GM21423 (cell line): ENCODE data around the gene TRAPPC10.

Source experiments
- ATAC-seq: cut with Tn5 transposase; IDR thresholded peaks from one replicate; pipeline ENCODE4 v1.9.1; 2021; ENCODE audit warnings: mild to moderate bottlenecking, moderate library complexity; ENCODE audit not compliant: unreplicated experiment

TRAPPC10 gene

DNA sequence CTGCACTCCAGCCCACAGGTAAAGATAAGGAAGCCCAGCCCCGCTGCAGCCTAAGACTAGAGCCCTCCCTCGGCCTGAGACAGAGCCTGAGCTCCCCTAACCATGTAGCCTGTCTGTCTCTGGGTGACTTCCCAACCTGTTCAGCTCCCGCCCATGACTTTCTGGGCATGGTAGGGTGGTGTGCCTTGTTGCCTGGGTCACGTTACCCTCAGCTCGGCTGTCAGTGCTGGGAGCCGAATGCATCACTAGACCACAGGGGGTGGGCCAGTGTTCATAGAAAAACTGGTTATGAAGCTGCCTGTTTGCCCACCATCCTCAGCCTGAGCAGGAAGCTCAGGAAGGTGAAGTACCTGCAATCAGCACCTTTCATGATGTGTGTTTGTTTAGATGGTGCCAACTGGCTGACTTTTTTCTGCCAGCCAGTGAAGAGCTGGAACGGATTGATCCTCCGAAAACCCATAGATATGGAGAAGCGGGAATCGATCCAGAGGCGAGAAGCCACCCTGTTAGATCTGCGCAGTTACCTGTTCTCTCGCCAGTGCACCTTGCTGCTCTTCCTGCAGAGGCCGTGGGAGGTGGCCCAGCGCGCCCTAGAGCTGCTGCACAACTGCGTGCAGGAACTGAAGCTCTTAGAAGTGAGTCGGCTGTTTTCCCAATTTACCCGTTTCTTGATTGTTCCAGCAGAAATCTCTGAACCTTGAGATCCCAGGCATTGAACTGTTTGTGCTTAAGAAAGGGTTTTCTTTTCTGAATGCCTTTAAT, 51.2 kb downstream of the TRAPPC10 start:
- no peak for ATAC-seq

DNA sequence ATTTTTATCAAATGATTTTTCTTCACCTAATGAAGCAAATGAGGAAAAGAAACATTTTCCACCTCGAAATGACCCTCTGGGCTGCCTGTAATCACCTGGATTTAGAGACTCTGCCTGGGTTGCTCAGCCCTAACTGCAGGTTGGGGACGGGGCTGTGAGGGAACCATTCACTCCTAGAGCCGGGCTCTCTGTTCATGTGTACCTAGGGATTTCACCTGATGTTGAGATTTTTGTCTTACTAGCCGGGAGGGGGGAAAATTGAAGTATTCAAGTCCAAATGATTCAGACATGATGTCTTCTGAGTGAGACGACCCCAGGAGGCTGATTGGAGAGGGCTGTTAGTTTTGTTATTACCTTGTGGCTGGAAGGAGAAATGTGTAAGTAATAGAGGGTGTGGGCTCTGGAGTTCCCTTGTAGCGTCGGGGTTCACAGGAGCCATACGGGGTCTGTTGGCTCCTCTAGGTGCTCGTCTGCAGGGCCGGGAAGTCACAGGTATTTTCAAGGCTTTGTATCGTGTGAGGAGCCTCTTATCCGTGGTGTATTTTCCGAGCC, 52.8 kb downstream of the TRAPPC10 start:
- no peak for ATAC-seq

DNA sequence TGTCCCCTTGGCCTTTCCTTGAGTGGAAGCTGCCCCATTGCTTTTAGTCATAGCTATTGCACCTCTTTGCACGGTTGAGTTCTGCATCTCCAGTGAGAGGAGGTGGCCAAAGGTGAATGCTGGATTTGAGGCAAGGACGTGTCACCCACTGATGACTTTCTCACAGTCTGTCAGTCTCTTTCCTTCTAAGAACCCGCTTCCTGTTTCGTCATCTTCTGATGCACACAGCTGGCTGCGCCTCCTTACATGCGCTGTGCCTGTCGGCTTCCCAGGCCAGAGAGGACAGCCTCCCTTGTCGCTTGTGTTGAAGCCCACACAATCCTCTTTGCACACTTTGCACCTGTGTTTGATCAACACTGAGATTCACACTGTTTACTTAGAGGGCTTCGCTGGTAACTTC, 53.3 kb downstream of the TRAPPC10 start:
- no peak for ATAC-seq

DNA sequence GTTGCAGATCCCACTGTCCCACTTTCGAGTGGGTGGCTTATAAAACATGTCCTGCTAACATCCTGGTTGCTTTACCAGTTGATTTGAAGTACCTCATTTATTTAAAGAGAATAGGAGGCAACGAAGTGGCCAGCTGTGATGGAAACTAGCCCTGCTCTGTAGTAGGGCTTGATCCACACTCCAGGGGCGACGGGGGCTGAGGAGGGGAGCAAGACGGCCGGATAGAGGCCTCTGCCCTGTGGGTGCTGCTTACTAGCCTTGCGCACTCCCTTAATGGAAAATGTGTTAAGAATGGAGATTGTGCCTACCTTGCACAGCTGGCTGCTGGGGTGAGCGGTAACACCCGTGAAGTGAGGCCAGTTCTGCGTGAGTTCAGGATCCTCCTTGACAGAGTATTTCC, 54.0 kb downstream of the TRAPPC10 start:
- ATAC-seq: no peak

DNA sequence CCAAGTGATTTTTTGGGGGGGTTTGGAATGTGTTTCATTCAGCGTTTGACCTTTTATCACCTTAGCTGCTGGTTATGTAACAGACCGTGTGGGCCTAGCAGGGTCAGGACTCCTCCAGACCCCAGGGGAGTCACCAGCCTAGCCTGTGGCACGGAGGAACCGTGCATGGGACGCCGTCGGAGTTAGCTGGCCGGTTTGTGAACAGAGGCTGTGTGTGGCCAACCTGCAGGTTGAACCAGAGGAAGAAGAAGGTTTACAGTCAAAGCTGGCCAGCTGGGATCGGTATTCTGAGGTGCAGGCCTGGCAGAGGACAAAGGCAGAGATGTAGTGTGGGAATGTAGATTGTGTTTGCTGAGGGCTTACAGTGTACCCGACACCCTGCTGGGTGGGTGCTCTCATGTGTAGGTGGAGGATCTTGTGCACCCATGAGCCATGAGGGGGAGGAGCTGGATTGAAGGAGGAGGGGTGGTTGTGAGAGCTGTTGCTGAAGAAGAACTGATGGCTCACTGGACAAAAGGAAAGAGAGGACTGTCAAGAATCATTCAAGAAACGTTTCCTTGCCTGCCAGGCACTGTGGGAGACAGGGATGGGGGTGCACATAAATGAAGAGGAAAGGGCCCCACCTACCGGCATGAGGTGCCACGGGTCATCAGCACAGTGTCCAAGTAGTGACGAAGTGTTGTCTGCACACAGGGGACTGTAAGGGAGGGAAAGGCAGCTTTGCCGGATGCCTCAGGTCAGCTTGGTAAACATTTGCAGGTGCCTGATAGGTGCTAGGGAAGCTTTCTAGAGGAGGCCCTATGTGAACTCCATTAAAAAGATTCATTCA, 55.1 kb downstream of the TRAPPC10 start:
- ATAC-seq: no peak

DNA sequence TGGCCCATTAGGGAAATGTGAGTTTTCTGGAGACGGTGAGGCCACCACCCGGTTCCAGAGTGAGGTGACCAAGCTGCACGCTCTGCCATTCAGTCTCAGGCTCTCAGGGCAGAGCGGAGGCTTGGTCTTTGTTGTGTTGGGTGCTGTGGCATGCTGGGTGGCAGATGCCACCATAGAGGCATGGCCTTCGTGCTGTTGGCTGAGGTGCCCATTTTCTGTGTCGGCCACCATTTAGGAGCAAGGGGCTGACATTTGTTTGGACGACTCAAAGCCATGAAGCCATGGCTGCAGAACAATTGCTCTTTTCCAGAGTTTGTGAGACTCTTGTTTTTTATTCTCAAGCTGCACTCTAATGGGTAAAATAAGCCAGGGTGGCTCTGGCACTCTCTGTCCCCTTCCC, 58.3 kb downstream of the TRAPPC10 start:
- no peak for ATAC-seq

DNA sequence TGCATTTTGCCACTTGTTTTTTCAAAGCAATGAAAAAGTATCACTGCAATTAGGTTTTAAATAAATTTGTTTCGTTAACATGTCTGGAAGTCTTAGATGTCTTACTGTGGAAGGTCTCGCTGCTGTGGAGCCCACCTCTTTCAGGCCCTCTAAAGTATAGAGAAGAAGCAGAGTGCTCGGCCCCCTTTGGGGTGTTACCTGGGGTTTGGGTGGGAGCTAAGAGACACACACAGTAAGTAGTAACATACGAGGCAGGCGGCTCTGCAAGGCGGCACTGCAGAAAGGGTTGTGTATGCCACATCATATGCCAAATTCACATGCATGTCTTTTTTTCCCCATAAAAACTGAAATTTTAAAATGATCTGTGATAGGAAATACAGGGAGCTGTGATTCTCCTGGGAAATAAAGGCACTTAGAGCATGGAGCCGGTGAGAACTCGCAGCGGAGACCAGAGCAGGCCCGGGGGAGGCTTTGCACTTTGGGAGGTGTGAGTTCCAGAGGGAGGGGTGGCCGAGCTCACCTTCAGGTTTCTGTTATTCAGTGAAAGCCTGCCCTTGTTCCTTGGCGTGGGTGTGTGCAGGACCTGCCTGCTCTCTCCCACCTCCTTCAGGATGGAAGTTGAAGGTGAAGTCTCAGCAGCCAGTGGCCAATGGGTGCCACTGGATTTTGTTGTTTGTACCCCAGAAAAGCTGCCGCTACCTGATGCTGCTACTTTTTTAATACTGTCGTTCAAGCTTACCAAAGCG, 59.4 kb downstream of the TRAPPC10 start:
- no peak for ATAC-seq

DNA sequence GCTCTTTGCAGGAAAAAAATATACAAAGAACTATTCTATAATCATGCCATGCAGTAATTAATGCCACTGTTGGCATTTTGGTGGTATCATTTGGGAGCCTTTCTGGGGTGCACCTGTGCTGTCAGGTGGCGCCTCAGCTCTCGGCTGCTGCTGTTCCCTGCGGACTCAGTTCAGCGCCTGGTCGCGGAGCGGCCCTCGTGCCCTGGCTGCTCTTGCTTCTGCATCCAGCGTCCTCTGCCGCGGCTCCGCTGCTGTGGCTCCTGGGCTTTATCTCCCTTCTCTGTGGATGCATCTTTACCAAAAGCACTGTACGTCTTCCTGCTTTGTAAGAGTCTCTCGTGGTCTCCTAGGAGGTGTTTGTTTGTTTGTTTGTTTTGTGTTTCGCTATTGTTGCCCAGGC, 60.0 kb downstream of the TRAPPC10 start:
- ATAC-seq: no peak

DNA sequence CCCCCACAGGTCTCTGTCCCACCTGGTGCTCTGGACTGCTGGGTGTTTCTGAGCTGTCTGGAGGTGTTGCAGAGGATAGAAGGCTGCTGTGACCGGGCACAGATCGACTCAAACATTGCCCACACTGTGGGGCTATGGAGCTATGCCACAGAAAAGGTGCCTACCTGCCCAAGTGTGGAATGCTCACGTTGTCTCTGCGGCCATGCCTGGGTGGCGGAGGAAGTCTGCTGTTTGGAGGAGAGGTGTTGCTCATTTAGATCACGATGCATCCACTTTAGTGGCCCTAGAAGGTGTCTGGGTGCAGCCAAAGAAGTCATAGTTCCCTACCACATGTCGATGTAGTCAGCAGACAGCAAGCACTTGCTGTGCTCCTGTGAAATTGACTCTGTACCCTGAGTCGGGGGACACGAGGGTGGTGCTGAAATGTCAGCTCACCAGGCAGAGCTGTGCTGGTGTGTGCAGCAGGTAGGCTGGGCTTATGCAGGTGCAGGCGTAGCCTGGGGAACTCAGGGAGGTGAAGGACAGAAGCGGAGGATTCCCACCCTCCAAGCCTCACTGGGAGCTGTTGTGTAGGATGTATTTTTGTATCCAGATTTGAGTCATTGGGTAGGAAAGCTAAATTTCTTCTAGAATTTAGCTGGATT, 62.3 kb downstream of the TRAPPC10 start:
- no peak for ATAC-seq

DNA sequence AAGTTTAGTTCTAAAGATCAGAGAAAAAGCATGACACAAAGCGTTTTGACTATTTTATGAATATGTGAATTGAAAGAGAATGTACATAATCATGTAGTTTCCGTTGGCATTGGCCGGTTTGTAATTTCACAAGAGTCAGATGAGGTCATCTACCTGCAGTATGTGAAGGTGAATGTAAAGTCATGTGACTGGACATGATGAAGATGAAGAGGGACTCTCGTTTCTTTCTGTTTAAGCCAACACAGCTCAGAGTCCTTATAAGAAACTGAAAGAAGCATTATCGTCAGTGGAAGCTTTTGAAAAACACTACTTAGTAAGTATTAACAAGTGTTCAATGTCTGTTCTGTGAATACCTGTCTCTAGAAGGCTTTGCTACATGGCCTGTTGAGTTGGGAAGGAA, 64.2 kb downstream of the TRAPPC10 start:
- ATAC-seq: no peak

DNA sequence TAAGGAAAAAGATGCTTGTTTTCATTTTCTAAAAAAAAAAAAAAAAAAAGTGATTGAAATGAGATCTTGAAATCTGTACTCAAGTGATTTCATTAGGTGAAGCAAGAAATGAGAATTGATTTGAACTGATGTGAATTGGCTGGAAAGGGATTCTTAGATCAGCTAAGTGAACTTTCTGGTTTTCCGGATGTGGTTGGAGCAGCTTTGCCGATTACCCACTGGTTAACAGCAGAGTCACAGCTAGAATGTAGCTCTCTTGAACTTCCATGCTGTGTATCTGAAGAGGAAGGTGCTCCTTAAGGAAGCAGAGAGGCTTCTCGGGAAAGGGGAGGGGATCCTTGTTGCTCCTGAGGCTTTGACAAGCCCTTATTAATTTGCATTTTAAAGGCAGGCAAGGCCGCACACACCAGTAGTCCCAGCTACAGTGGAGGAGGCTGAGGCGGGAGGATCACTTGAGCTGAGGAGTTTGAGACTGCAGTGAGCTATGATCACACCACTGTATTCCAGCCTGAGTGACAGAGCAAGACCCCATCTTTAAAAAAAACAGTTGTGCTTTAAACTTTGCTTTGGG, 66.4 kb downstream of the TRAPPC10 start:
- no peak for ATAC-seq

DNA sequence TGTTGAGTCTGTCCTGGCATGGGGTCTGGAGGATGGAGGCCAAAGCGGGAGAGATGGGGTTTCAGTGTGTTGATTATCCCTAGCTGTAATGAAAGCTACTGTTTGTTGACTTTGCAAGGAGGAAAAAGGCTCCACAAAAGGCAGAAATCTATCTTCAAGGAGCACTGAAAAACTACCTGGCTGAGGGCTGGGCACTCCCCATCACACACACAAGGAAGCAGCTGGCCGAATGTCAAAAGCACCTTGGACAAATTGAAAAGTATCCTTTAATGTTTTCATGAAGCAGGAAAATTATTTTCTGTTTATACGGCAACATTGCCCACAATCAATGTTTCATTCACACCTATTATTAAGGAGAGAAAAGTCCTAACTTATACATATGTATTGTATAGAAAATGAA, 67.3 kb downstream of the TRAPPC10 start:
- no peak for ATAC-seq

DNA sequence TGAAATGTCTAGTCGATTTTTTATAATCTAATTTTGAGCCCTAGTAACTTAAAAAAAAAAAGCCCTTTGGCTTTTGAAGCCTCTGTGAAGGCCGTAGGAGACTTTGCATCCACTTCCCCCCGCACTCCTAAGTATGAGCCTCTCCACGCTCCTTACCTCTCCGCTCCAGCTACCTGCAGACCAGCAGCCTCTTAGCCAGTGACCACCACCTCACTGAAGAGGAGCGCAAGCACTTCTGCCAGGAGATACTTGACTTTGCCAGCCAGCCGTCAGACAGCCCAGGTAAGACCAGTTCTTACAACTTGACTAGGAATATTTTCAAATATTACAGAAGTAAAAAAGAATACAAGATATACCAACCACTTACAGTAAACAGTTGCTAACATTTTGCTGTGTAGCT, 67.7 kb downstream of the TRAPPC10 start:
- no peak for ATAC-seq

DNA sequence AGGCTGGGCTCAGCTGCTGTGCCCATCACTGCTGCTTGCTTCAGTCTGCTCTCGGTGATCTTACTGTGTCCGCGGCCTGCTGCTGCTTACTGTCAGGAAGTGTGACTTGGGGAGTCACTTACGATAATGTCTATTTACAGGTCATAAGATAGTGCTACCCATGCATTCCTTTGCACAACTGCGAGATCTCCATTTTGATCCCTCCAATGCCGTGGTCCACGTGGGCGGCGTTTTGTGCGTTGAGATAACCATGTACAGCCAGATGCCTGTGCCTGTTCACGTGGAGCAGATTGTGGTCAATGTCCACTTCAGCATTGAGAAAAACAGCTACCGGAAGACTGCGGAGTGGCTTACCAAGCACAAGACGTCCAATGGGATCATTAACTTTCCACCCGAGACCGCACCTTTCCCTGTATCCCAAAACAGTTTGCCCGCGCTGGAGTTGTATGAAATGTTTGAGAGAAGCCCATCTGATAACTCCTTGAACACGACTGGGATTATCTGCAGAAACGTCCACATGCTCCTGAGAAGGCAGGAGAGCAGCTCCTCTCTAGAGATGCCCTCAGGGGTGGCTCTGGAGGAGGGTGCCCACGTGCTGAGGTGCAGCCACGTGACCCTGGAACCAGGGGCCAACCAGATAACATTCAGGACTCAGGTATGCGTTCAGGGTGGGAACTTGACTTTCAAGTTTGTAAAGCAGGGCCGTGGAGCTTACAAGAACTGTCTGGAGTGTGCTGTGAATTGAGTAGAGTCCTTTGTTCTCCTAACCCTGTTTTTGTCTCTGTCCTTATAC, 70.7 kb downstream of the TRAPPC10 start:
- ATAC-seq: no peak

DNA sequence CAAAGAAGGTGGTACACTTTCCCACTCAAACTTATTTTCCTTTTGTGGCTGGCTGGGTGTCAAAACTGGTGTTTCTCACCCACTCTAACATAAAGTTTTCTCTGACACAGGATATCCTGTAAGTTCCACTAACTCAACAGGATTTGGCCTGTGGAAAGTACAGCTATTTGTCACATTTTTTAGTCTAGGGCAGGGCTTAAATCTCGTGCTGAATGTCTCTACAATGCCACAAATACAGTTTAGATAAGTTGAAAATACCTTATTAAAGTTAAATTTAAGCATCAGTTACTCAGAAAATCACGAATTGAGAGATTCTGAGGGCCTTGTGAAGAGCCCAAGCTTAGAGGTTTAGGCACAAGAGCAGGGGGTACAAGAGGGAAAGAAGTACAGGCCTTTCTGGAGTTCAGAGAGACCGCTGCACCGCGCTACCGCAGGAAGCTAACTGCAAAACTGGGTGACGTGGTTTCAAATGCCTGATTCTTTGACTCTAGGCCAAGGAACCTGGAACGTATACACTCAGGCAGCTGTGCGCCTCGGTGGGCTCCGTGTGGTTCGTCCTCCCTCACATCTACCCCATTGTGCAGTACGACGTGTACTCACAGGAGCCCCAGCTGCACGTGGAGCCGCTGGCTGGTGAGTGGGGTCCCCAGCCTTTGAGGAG, 71.7 kb downstream of the TRAPPC10 start:
- ATAC-seq: no peak

DNA sequence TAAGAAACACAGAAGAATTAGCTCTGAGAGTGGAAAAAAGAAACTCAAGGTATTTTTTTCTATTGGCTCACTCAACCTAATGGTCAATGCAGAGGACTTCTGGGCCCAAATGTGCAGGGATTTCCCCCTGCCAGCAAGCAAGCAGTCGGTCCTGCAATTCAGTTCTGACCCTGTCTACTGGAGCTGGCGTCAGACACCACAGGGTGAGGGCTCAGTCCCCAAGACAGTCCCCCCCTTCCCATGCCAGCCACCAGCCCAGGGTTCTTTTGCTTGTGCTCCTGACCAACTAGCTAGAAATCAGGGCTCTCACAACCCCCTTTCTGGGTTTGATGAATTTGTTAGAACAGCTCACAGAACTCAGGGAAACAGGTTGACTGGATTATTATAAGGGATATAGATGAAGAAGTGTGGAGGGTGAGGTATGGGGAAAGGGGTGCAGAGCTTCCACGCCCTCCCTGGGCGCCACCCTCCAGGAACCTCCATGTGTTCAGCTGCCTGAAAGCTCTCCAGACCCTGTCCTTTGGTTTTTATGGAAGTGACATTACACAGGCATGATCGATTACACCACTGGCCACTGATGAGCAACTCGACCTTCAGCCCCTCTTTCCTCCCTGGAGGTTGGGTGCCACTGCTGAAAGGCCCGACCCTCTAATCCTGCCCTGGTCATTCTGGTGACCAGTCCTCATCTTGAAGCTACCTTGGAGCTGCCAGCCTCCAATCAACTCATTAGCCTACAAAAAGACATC, 72.6 kb downstream of the TRAPPC10 start:
- no peak for ATAC-seq

DNA sequence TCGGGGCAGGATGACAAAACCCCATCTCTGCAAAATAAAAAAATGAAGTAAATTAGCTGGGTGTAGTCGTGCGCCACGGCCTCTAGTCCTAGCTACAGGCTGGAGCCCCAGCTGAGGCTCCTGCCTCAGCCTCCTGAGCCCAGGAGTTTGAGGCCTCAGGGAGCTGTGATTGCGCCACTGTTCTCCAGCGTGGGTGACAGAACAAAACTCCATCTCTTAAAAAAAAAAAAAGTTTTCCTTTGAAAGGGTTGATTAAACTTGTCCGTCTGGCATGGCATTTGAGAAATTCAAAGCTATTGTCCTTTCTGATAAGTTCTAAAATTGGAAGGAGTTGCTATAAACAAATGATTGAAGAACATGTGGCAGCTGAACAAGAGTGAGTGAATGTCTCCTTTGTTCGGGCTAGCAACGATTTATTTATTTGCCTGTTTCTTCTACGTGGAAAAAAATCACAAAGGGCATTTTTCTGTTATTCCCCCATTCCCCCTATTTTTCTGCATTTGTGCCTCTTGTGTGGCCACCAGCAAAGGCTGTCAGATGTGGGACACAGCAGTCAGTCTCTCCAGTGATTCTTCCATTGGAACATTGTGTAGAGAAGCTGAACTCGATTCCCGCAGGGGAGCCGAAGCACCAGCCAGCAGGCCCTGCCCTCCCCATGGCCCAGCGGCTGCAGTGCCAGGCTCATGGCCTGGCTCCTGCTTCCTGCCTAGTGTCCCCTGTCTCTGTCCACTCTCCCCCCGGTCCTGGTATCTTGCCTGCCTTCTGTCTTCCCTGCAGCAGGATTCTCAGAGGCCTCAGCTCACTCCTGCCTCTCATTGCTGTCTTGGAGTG, 73.6 kb downstream of the TRAPPC10 start:
- no peak for ATAC-seq
